HepG2 (cell line): ENCODE measurements around the gene HS6ST1. TPM values are rescaled to one million over a fixed set of nuclear protein-coding genes. Genes with fewer than 3 reads are reported as not detected.

Experiments
- CHCHD3 ChIP-seq: sonication (generic); formaldehyde crosslinking; IDR thresholded peaks from 2 replicates; pipeline ENCODE4 v1.8.0; 2022; ENCODE audit warnings: mild to moderate bottlenecking, missing genetic modification reagents, moderate library complexity
- DBP ChIP-seq: sonication (generic); formaldehyde crosslinking; IDR thresholded peaks from 2 replicates; pipeline ENCODE4 v1.4.0; 2020; ENCODE audit warnings: missing genetic modification reagents; ENCODE audit errors: not compliant biosample characterization
- HIC2 ChIP-seq: sonication (generic); formaldehyde crosslinking; IDR thresholded peaks from 2 replicates; pipeline ENCODE4 v1.9.0; 2022; ENCODE audit warnings: low read depth, missing genetic modification reagents
- NFE2L1 ChIP-seq: sonication (generic); formaldehyde crosslinking; IDR thresholded peaks from 2 replicates; pipeline ENCODE4 v1.4.0; 2020; ENCODE audit warnings: missing genetic modification reagents, mild to moderate bottlenecking, borderline replicate concordance
- SKIL ChIP-seq: sonication (generic); formaldehyde crosslinking; IDR thresholded peaks from 2 replicates; pipeline ENCODE4 v1.8.0; 2022; ENCODE audit warnings: missing genetic modification reagents, mild to moderate bottlenecking, moderate library complexity, borderline replicate concordance
- ZBTB38 ChIP-seq: sonication (generic); formaldehyde crosslinking; IDR thresholded peaks from 2 replicates; pipeline ENCODE4 v1.5.1; 2020; ENCODE audit warnings: mild to moderate bottlenecking, missing genetic modification reagents
- ZBTB40 ChIP-seq, 2 experiments: fragments of 450-650 bp in 1 of 2; sonication (generic) in 1 of 2; formaldehyde crosslinking in 1 of 2; IDR thresholded peaks; 2 replicates each; pipeline versions ENCODE4 v1.6.1 to v1.8.0; 2016 to 2022; ENCODE audit warnings: antibody characterized with exemption in 1 of 2, mild to moderate bottlenecking in 1 of 2, missing genetic modification reagents in 1 of 2
- ZBTB7A ChIP-seq: sonication (generic); formaldehyde crosslinking; IDR thresholded peaks from 2 replicates; pipeline ENCODE4 v1.8.0; 2022; ENCODE audit warnings: mild to moderate bottlenecking, missing genetic modification reagents
- ZNF274 ChIP-seq: sonication (generic); formaldehyde crosslinking; IDR thresholded peaks from 2 replicates; pipeline ENCODE4 v1.5.1; 2020; ENCODE audit warnings: mild to moderate bottlenecking, missing genetic modification reagents
- ZNF276 ChIP-seq: sonication (generic); formaldehyde crosslinking; IDR thresholded peaks from 2 replicates; pipeline ENCODE4 v1.4.0; 2020; ENCODE audit warnings: mild to moderate bottlenecking, low read depth, missing genetic modification reagents
- ZNF343 ChIP-seq: sonication (generic); formaldehyde crosslinking; IDR thresholded peaks from 2 replicates; pipeline ENCODE4 v1.4.0; 2020; ENCODE audit warnings: mild to moderate bottlenecking, missing genetic modification reagents
- ZNF354B ChIP-seq: sonication (generic); formaldehyde crosslinking; IDR thresholded peaks from 2 replicates; pipeline ENCODE4 v1.8.0; 2022; ENCODE audit warnings: mild to moderate bottlenecking, missing genetic modification reagents
- polyA plus RNA-seq, 8 experiments: library from polyadenylated mRNA; depleted of rRNA in 3 of 8; stranded (reverse) in 7 of 8; unstranded in 1 of 8; fragments of >200 nt; fragmentation: Illumina TruSeq in 4 of 8; extraction: Trizol in 4 of 8; gene quantifications; 2 replicates each; pipeline versions ENCODE4 v1.2.1 to v1.2.3, GENCODE V29; 2011 to 2016; ENCODE audit warnings: low read depth in 4 of 8, missing spikeins in 1 of 8, mixed read lengths in 1 of 8; ENCODE audit not compliant: insufficient read depth in 1 of 8
- total RNA-seq, 5 experiments: library from RNA; depleted of rRNA; stranded (reverse); fragments of >200 nt; fragmentation: Illumina TruSeq; extraction: Trizol; gene quantifications; 2 replicates each; pipeline ENCODE4 v1.2.3, GENCODE V29; 2016; ENCODE audit warnings: low read depth in 1 of 5

HS6ST1 gene
- total and polyA plus RNA-seq, 2 of the 13 experiments (the other 11 are each of a cell fraction or from before 2014, with no cell fraction given): 34.5 to 84.6 TPM

GRCh38 chr2:128325611-128326181, 7.0 kb upstream of the HS6ST1 start (continued):
- TF ChIP-seq ZBTB40 (IDR thresholded peaks at IDR 0.05): no peak
- TF ChIP-seq ZBTB40 (CRISPR knock-in tag; IDR thresholded peaks at IDR 0.05): 0 out of 2 replicates have a peak, but pooled peaks have one; percentile 28
- TF ChIP-seq SKIL: no peak
- TF ChIP-seq ZNF354B (CRISPR knock-in tag): 0 out of 2 replicates have a peak, but pooled peaks have one; percentile 85
- TF ChIP-seq ZBTB7A: peak; percentile 47; the same call in 1 of the 2 replicates
- TF ChIP-seq ZNF274 (CRISPR knock-in tag): peak; percentile 62; the same call in 1 of the 2 replicates
- no peak for TF ChIP-seq ZNF343
- TF ChIP-seq DBP (CRISPR knock-in tag): no peak
- TF ChIP-seq NFE2L1 (CRISPR knock-in tag): 0 out of 2 replicates have a peak, but pooled peaks have one; percentile 15
- no peak for TF ChIP-seq CHCHD3 (CRISPR knock-in tag)
- TF ChIP-seq ZNF276 (CRISPR knock-in tag): no peak
- peak; percentile 77 for TF ChIP-seq ZBTB38 (CRISPR knock-in tag)
- TF ChIP-seq HIC2 (CRISPR knock-in tag): peak; percentile 90; the same call in 1 of the 2 replicates
